Measurements from ENCODE around the gene SLAMF6.

SLAMF6 gene

DNA sequence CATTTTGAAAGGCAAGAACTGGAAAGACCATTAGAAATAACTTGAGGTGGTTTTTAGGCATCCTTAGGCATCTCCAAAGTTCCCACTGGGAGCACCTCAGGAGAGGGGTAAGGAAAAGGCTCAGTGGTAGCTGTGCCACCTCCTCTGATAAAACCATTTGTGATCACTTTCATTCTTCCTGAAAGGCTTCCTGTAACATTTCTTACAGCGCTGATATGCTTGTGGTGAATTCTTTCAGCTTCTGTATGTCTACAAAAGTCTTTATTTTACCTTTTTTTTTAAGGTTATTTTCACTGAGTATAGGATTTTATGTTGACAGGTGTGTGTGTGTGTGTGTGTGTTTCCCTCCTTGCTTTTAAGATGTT, 67.9 kb downstream of the SLAMF6 start:
- TF ChIP-seq, protein P1, sequence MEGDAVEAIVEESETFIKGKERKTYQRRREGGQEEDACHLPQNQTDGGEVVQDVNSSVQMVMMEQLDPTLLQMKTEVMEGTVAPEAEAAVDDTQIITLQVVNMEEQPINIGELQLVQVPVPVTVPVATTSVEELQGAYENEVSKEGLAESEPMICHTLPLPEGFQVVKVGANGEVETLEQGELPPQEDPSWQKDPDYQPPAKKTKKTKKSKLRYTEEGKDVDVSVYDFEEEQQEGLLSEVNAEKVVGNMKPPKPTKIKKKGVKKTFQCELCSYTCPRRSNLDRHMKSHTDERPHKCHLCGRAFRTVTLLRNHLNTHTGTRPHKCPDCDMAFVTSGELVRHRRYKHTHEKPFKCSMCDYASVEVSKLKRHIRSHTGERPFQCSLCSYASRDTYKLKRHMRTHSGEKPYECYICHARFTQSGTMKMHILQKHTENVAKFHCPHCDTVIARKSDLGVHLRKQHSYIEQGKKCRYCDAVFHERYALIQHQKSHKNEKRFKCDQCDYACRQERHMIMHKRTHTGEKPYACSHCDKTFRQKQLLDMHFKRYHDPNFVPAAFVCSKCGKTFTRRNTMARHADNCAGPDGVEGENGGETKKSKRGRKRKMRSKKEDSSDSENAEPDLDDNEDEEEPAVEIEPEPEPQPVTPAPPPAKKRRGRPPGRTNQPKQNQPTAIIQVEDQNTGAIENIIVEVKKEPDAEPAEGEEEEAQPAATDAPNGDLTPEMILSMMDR (IDR thresholded peaks at IDR 0.05; ENCODE audit: insufficient read depth, missing control alignments): no peak
- FAIRE-seq: no peak
- no peak for DNase-seq (ENCODE audit: insufficient read length, low spot score)

DNA sequence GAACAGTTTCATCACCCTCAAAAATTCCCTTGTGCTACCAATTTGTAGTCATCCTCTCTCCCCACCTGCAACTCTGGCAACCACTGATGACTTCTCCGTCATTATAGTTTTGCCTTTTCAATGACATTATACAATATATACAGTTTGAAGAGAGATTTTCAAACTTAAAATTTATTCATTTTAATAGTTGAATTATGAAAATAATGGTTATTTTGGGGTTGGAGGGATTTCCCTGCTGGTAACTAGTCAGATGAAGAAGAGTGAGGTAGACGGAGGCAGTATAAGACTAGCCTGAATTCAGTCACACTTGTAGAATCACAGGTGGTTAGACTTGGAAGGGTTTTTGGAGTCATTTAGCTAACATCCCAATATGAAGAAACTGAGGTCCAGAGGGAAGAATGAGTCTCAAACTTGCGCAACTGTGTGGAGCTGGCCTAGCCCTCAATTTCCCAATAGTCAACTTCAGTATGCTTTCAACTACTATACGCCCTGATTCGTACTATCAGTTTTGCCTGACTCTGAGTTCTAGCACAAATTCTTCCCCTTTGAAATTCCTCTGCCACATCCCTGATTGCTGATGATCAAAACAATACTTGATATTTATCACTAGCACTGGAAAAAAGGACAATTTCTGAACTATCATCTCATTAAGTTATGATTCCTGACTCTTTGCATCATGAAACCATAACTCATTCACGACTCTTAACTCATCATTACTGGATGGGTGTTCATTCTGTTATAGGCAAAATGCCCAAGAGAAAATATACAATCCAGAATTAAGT, 68.5 kb downstream of the SLAMF6 start:
- no peak for DNase-seq (ENCODE audit: insufficient read length, low spot score)
- FAIRE-seq: no peak
- TF ChIP-seq, protein P1 (IDR thresholded peaks at IDR 0.05; ENCODE audit: insufficient read depth, missing control alignments): no peak

DNA sequence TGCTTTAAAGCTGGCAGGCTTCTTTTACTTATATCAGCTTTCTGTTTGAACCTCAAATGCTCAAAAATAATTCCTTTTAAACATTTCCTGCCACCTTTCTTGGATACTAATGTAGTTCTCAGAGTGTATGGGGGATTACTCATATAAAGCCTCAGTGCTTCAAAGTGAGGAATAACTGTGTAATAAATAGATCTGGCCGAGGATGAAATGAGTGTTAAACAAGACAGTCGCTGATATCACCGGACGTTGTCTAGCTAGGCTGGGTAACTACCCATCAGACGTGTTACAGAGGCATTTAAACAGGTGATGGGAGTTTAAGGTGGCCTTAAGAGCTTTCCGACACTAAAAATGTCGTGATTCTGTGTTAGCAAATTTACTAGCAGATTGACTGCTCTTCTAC, 69.6 kb downstream of the SLAMF6 start:
- TF ChIP-seq, protein P1 (IDR thresholded peaks at IDR 0.05; ENCODE audit: insufficient read depth, missing control alignments): no peak
- no peak for FAIRE-seq
- DNase-seq (ENCODE audit: insufficient read length, low spot score): no peak

DNA sequence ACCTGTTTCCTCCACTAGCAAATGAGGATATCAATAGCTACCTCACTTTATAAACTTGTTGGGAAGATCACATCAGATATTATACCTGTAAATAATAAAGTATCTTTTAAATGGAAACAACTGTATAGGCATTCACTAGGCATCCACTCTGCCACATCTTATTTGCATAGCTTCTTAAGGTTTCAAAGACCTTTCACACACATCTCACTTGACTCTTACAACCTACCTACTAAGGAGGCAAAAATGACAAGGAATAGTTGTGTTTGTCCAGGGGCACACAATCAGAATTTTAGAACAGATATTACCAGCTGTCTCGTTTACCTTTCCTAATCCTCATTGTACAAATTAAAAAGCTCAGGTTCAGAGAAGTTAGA, 71.2 kb downstream of the SLAMF6 start:
- no peak for FAIRE-seq
- no peak for DNase-seq (ENCODE audit: insufficient read length, low spot score)
- TF ChIP-seq, protein P1 (IDR thresholded peaks at IDR 0.05; ENCODE audit: insufficient read depth, missing control alignments): no peak

DNA sequence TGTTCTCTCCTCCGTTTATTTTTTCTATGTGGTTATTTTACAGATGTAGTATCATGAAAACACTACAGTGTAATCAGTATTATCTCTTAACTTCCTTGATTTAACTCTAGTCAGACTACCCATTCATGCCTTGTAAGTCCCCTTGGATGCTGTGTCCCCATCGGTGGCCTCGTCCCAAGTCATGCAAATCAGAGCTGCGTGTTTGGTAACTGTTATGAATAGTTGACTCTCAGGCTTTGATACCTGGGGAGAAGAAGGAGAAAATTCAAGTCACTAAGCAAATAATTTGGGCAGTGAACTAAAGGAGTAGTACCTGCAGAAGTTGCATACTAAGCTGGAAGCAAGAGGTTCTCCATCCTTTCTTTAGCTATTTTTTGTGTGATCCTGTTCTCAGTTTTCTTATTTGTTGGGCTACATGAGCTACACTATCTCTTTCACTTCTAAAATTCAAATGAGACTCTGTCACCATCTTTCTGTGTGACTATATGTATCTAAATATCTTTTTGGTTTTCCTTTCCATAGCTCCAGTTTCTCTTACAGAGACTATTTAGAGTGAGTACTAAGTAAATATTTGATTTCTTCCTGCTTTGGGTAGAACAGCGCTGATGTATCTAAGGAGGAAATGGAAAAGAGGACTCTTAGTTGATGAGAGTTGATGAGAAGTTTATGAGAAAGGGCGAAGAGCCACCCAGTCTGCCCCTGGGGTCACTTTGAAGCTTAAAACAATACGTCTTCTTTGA, 71.8 kb downstream of the SLAMF6 start:
- no peak for FAIRE-seq
- TF ChIP-seq, protein P1 (IDR thresholded peaks at IDR 0.05; ENCODE audit: insufficient read depth, missing control alignments): no peak
- no peak for DNase-seq (ENCODE audit: insufficient read length, low spot score)

DNA sequence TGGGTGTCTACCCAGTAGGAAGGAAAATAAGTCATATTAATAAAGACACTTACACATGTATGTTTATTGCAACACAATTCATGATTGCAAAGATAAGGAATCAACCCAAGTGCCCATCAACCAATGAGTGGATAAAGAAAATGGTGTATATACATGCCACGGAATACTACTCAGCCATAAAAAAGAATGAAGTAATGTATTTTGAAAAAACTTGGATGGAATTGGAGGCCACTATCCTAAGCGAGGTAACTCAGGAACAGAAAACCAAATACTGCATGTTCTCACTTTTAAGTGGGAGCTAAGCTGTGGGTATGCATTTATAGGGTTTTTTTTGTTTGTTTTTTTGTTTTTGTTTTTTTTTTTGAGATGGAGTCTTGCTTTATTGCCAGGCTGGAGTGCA, 73.6 kb downstream of the SLAMF6 start:
- DNase-seq (ENCODE audit: insufficient read length, low spot score) (no peak), FAIRE-seq (no peak)

More for the DNA sequence above, 73.6 kb downstream of the SLAMF6 start:
- TF ChIP-seq, protein P1 (IDR thresholded peaks at IDR 0.05; ENCODE audit: insufficient read depth, missing control alignments): no peak

All from D721Med (cell line).